Mucosa of gallbladder (tissue), 1 donor: ENCODE data around the gene PIEZO2. TPM values are rescaled to one million over a fixed set of nuclear protein-coding genes. Genes with fewer than 3 reads are reported as not detected.
"Not testable (repeated sequence)": the region's sequence is repeated elsewhere in the genome, so short reads cannot be mapped to it uniquely, and the experiment has no call there.

Source experiments
- DNase-seq: peaks from one replicate; pipeline ENCODE4 v3.0.0-alpha.2; 2020; ENCODE audit warnings: low spot score
- total RNA-seq: library from RNA; stranded (reverse); gene quantifications from one replicate; pipeline ENCODE4 v1.2.1, GENCODE V29; 2021
- donor health status: DM: no; HTN: no; CAD: no.

The PIEZO2 gene
- total RNA-seq, 1 donor from 2014 or later = 1.5 TPM

GRCh38 chr18:10928011-10928771 is 221.2 kb downstream of the PIEZO2 start:
- no peak for DNase-seq

- no peak for DNase-seq
Observed at GRCh38 chr18:10927286-10927992, 221.9 kb downstream of the PIEZO2 start.

GRCh38 chr18:10926621-10927161 is 222.7 kb downstream of the PIEZO2 start:
- no peak for DNase-seq

GRCh38 chr18:10924290-10924689 is 225.1 kb downstream of the PIEZO2 start:
- DNase-seq = no peak

- DNase-seq = no peak
Observed at GRCh38 chr18:10923551-10924070, 225.8 kb downstream of the PIEZO2 start.

GRCh38 chr18:10923141-10923540 is 226.2 kb downstream of the PIEZO2 start:
- DNase-seq = no peak

GRCh38 chr18:10922712-10923111 is 226.7 kb downstream of the PIEZO2 start:
- not testable (repeated sequence) for DNase-seq

- DNase-seq = not testable (repeated sequence)
Observed at GRCh38 chr18:10920309-10920708, 229.1 kb downstream of the PIEZO2 start.

- no peak for DNase-seq
Observed at GRCh38 chr18:10919851-10920250, 229.5 kb downstream of the PIEZO2 start.

GRCh38 chr18:10916865-10917264 is 232.5 kb downstream of the PIEZO2 start:
- DNase-seq = no peak

GRCh38 chr18:10916387-10916786 is 233.0 kb downstream of the PIEZO2 start:
- no peak for DNase-seq

- not testable (repeated sequence) for DNase-seq
Observed at GRCh38 chr18:10915748-10916147, 233.6 kb downstream of the PIEZO2 start.

- DNase-seq = not testable (repeated sequence)
Observed at GRCh38 chr18:10914610-10915009, 234.8 kb downstream of the PIEZO2 start.

GRCh38 chr18:10913919-10914318 is 235.4 kb downstream of the PIEZO2 start:
- DNase-seq = no peak

GRCh38 chr18:10912790-10913545 is 236.4 kb downstream of the PIEZO2 start:
- DNase-seq = no peak

GRCh38 chr18:10909724-10910123 is 239.6 kb downstream of the PIEZO2 start:
- DNase-seq = no peak

GRCh38 chr18:10908760-10909159 is 240.6 kb downstream of the PIEZO2 start:
- DNase-seq = no peak

GRCh38 chr18:10907749-10908148 is 241.6 kb downstream of the PIEZO2 start:
- no peak for DNase-seq

GRCh38 chr18:10901329-10901728 is 248.0 kb downstream of the PIEZO2 start:
- no peak for DNase-seq

- DNase-seq = no peak
Observed at GRCh38 chr18:10900435-10900834, 248.9 kb downstream of the PIEZO2 start.

GRCh38 chr18:10899481-10899880 is 249.9 kb downstream of the PIEZO2 start:
- no peak for DNase-seq

GRCh38 chr18:10898417-10898974 is 250.9 kb downstream of the PIEZO2 start:
- DNase-seq = no peak
